Measurements from ENCODE around the gene CMIP. TPM values are rescaled to one million over a fixed set of nuclear protein-coding genes. Genes with fewer than 3 reads are reported as not detected.

Gene CMIP
- total RNA-seq, 4 donors from 2014 or later = 40.0 to 69.6 (median 47.0) TPM

DNA sequence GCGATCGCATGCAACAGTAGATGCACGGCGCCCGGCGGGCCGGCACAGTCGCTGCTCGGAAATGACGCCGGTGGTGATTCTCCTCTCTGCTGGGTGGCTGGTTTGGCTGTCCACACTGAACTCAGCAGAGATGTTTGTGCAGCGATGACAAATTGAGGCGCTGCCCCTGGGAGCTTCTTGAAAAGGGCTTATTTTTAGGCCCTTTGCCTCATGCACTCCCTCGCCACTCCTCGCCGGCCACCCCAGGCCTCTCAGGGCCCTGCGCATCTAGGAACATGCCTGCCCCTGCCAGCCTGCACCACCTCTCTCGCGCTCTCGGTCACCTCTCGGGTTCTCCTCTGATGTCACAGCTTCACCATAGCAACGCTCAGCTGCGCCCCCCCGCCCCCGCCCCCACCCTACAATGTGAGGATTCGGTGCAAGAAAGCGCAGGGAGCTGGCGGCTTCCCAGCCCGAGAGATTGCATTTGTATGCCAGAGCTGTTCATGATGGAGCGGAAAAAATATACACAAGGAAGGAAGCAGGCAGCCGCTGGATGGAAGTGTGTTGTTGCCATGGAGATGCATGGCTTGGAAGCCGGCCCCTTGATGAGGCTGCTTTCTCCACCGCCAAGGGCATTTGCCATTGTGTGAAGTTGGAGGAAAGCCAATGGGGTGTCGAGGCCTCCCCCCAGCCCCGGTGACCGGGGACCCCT is 253.2 kb downstream of the CMIP start:
- intact Hi-C loops (cut with DNase I; ENCODE audit: low total_unique reads) = no loop called here
- Histone ChIP-seq H3K4me1 (peaks cover 0 to 31% (median 16%) of the 10 kb centered on the region in 4 donors), H3K27ac (peak overlapping the region in 3 of 4 donors; percentile 38 to 78 (median 53)), H3K36me3 (peaks cover 0 to 30% (median 0%) of the 10 kb centered on the region in 4 donors), H3K4me3 (no peak overlapping the region), H3K27me3 (no peaks in the 10 kb centered on the region), H3K9me3 (no peaks in the 10 kb centered on the region)
- no peak for DNase-seq
- TF ChIP-seq POLR2A (IDR thresholded peaks at IDR 0.05) (no peak), POLR2AphosphoS5 (IDR thresholded peaks at IDR 0.05) (no peak), EP300 (IDR thresholded peaks at IDR 0.05; ENCODE audit: low read depth) (no peak)
- TF ChIP-seq, protein P1, sequence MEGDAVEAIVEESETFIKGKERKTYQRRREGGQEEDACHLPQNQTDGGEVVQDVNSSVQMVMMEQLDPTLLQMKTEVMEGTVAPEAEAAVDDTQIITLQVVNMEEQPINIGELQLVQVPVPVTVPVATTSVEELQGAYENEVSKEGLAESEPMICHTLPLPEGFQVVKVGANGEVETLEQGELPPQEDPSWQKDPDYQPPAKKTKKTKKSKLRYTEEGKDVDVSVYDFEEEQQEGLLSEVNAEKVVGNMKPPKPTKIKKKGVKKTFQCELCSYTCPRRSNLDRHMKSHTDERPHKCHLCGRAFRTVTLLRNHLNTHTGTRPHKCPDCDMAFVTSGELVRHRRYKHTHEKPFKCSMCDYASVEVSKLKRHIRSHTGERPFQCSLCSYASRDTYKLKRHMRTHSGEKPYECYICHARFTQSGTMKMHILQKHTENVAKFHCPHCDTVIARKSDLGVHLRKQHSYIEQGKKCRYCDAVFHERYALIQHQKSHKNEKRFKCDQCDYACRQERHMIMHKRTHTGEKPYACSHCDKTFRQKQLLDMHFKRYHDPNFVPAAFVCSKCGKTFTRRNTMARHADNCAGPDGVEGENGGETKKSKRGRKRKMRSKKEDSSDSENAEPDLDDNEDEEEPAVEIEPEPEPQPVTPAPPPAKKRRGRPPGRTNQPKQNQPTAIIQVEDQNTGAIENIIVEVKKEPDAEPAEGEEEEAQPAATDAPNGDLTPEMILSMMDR (IDR thresholded peaks at IDR 0.05) = no peak
- 63 to 87% methylated on average over 6 to 36 of the region's 36 CpGs for WGBS, 2 donors (ENCODE audit: low coverage in 1 of 2)
- in situ Hi-C loops (cut with MboI; ENCODE audit: low pct_ligation_motif_present in 1 of 4, low pct_unique_long_range_greater_than_20kb in 1 of 4, low sequenced_read_pairs in 3 of 4) = no loop called here

DNA sequence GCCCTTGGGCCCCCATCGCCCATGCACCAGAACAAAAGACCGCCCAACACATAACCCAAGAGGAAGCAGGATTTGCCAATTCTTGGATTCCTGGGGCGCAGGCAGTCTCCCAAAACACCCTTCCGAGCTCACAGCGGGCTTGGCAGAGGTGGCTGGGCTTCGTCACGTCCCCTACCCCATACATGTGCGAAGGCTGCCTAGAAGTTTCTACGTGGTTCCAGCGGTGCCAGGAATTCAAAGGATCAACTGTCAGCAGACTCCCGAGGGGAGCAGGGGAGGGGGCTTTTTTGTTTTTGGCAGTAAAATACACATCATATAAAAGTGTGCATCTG is 253.7 kb downstream of the CMIP start:
- peaks cover 0 to 34% (median 0%) of the 10 kb centered on the region in 4 donors for H3K36me3 ChIP-seq
- intact Hi-C loops (cut with DNase I; ENCODE audit: low total_unique reads) = no loop called here
- WGBS, 2 donors (ENCODE audit: low coverage in 1 of 2) = 86% methylated on average over 11 of the region's 11 CpGs; no CpG with 5 or more reads in 1 of the 2 donors
- no peaks in the 10 kb centered on the region for H3K9me3 ChIP-seq
- no peak overlapping the region for H3K4me3 ChIP-seq
- DNase-seq = no peak
- TF ChIP-seq POLR2A (IDR thresholded peaks at IDR 0.05) (no peak), POLR2AphosphoS5 (IDR thresholded peaks at IDR 0.05) (no peak), EP300 (IDR thresholded peaks at IDR 0.05; ENCODE audit: low read depth) (no peak)
- TF ChIP-seq, protein P1 (IDR thresholded peaks at IDR 0.05) = no peak
- in situ Hi-C loops (cut with MboI; ENCODE audit: low pct_ligation_motif_present in 1 of 4, low pct_unique_long_range_greater_than_20kb in 1 of 4, low sequenced_read_pairs in 3 of 4) = no loop called here
- H3K4me1 ChIP-seq = peaks cover 0 to 28% (median 16%) of the 10 kb centered on the region in 4 donors
- no peaks in the 10 kb centered on the region for H3K27me3 ChIP-seq
- H3K27ac ChIP-seq = peak overlapping the region in 3 of 4 donors; percentile 6 to 78 (median 32)

DNA sequence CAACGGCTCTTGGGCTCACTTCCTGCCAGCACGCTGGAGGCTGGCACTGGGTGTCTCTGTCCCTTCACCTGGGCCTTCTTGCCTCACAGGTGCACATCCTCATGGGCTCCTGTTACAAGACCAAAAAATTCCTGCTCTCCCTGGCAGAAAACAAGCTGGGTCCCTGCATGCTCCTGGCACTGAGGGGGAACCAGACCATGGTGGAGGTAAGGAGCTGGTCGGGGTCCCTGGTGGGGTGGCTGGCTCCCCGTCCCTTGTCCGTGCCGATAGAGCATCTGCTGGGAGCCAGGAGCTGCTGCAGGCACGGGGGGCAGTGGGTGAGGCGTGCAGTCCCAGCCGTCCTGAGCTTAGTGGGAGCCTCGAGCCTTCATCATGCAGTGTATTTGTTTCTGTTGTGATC is 255.0 kb downstream of the CMIP start:
- in situ Hi-C loops (cut with MboI; ENCODE audit: low pct_ligation_motif_present in 1 of 4, low pct_unique_long_range_greater_than_20kb in 1 of 4, low sequenced_read_pairs in 3 of 4) (no loop called here), intact Hi-C loops (cut with DNase I; ENCODE audit: low total_unique reads) (no loop called here)
- WGBS, 2 donors (ENCODE audit: low coverage in 1 of 2) = 97 to 100% methylated on average over 1 to 10 of the region's 10 CpGs
- Histone ChIP-seq H3K4me1 (peaks cover 0 to 18% (median 9%) of the 10 kb centered on the region in 4 donors), H3K27ac (no peak overlapping the region), H3K4me3 (no peak overlapping the region), H3K27me3 (no peaks in the 10 kb centered on the region), H3K36me3 (peaks cover 0 to 34% (median 0%) of the 10 kb centered on the region in 4 donors), H3K9me3 (no peaks in the 10 kb centered on the region)
- DNase-seq = no peak
- TF ChIP-seq POLR2A (IDR thresholded peaks at IDR 0.05) (no peak), POLR2AphosphoS5 (IDR thresholded peaks at IDR 0.05) (no peak), EP300 (IDR thresholded peaks at IDR 0.05; ENCODE audit: low read depth) (no peak)
- TF ChIP-seq, protein P1 (IDR thresholded peaks at IDR 0.05) = no peak

DNA sequence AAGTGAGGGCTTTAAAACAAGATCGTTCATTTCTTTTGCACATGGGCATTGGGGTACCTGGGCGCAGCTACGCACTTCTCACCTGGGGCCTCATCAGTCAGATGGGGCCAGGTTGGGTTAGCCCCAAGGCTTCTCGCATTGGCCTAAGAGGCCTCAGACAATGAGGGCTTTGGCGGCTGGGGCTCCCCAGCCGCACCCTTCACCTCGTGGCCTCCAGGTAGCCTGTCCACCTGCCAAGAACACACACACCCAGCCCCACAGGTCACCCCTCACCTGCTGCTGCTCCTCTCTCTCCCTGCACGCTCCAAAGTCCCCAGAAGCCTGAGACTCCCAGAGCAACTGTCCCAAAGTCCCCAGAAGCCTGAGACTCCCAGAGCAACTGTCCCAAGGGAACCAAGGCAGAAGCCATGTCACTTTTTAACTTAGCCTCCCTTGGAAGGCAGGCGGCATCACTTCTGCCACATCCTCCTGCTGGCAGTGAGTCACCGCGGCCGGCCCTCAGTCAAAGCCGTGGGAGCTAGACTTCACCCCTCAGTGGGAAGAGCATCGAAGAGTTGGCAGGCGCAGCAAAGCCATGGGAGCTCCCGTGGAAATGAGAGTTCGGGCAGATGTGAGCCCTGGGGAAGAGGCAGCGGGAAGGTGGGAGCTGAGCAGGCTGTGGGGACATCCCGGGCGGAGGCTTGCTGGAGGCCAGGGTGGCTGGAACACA is 255.6 kb downstream of the CMIP start:
- in situ Hi-C loops (cut with MboI; ENCODE audit: low pct_ligation_motif_present in 1 of 4, low pct_unique_long_range_greater_than_20kb in 1 of 4, low sequenced_read_pairs in 3 of 4) = no loop called here
- 92 to 93% methylated on average over 3 to 20 of the region's 20 CpGs for whole genome bisulfite sequencing, 2 donors (ENCODE audit: low coverage in 1 of 2)

More for the DNA sequence above, 255.6 kb downstream of the CMIP start:
- no peak overlapping the region for H3K4me3 ChIP-seq
- DNase-seq = no peak
- no peak overlapping the region for H3K27ac ChIP-seq
- peaks cover 0 to 13% (median 6%) of the 10 kb centered on the region in 4 donors for H3K4me1 ChIP-seq
- H3K9me3 ChIP-seq = no peaks in the 10 kb centered on the region
- TF ChIP-seq POLR2A (IDR thresholded peaks at IDR 0.05) = no peak
- TF ChIP-seq EP300 (IDR thresholded peaks at IDR 0.05; ENCODE audit: low read depth) = no peak
- no peak for TF ChIP-seq POLR2AphosphoS5 (IDR thresholded peaks at IDR 0.05)
- TF ChIP-seq, protein P1 (IDR thresholded peaks at IDR 0.05) = no peak
- no peaks in the 10 kb centered on the region for H3K27me3 ChIP-seq
- H3K36me3 ChIP-seq = peaks cover 0 to 40% (median 3%) of the 10 kb centered on the region in 4 donors
- intact Hi-C loops (cut with DNase I; ENCODE audit: low total_unique reads) = no loop called here

Measured in transverse colon (tissue), 4 donors.